IMR-90 (cell line): ENCODE data around the gene CHORDC1. TPM values are rescaled to one million over a fixed set of nuclear protein-coding genes. Genes with fewer than 3 reads are reported as not detected.
A peak's percentile ranks its signal among the peaks of the same experiment; 100 is the strongest.

Experiments
- ATAC-seq: fragments of 200-7000 bp; cut with Tn5 transposase; 2 replicates; pipeline ENCODE4 v1.9.1; 2020; ENCODE audit warnings: low read depth, mild to moderate bottlenecking, moderate library complexity
- BruUV-seq: library from RNA; stranded (reverse); fragments of 400-500 nt; replicated peaks from 2 replicates; lab custom pipeline; 2021; lab: Mats Ljungman, UMichigan
- CTCF ChIA-PET: fragments of 300-600 bp; formaldehyde crosslinking; extraction: SDS; loops from one replicate; lab custom pipeline; 2021; ENCODE audit warnings: antibody characterized with exemption; lab: Yijun Ruan, JAX
- POLR2A ChIA-PET: fragments of 300-600 bp; sonication (Branson Sonifier 250); formaldehyde crosslinking; loops from one replicate; lab custom pipeline; 2022; ENCODE audit warnings: antibody characterized with exemption; ENCODE audit not compliant: unreplicated experiment; lab: Charles Lee
- DNase-seq: peaks from one replicate; pipeline ENCODE4 v3.0.0; 2013
- H2AFZ ChIP-seq: replicated peaks from 2 replicates; pipeline ENCODE3; 2013; ENCODE audit warnings: low read length, mild to moderate bottlenecking; ENCODE audit not compliant: poor library complexity
- H2AK5ac ChIP-seq: 2 replicates; pipeline ENCODE4 v1.6.1; 2013; ENCODE audit warnings: low read depth, low read length, inconsistent platforms
- H2AK9ac ChIP-seq: replicated peaks from 2 replicates; pipeline ENCODE3; 2013; ENCODE audit warnings: mild to moderate bottlenecking, low read depth, low read length, moderate library complexity; ENCODE audit not compliant: poor library complexity
- H2BK120ac ChIP-seq: 2 replicates; pipeline ENCODE4 v1.6.1; 2013; ENCODE audit warnings: low read depth, low read length, inconsistent platforms
- H2BK15ac ChIP-seq: 3 replicates; pipeline ENCODE4 v1.6.1; 2013; ENCODE audit warnings: low read depth, low read length, inconsistent platforms
- H2BK20ac ChIP-seq: 2 replicates; pipeline ENCODE4 v1.6.1; 2013; ENCODE audit warnings: low read depth, mild to moderate bottlenecking, inconsistent platforms, low read length, moderate library complexity
- H2BK5ac ChIP-seq: 2 replicates; pipeline ENCODE4 v1.6.1; 2013; ENCODE audit warnings: mild to moderate bottlenecking, low read depth, low read length, inconsistent platforms; ENCODE audit not compliant: poor library complexity, severe bottlenecking
- H3K14ac ChIP-seq: replicated peaks from 2 replicates; pipeline ENCODE4 v1.6.1; 2013; ENCODE audit warnings: low read depth, low read length, inconsistent platforms
- H3K18ac ChIP-seq: 2 replicates; pipeline ENCODE4 v1.6.1; 2013; ENCODE audit warnings: low read depth, low read length, control low read depth
- H3K23ac ChIP-seq: 2 replicates; pipeline ENCODE4 v1.6.1; 2013; ENCODE audit warnings: low read depth, low read length, inconsistent platforms
- H3K27ac ChIP-seq: 2 replicates; pipeline ENCODE4 v1.5.1; 2013; ENCODE audit warnings: mild to moderate bottlenecking, control low read depth, low read length; ENCODE audit not compliant: insufficient read depth
- H3K27me3 ChIP-seq: 2 replicates; pipeline ENCODE4 v1.6.1; 2013; ENCODE audit warnings: low read length; ENCODE audit not compliant: control insufficient read depth, insufficient read depth
- H3K36me3 ChIP-seq: 2 replicates; pipeline ENCODE4 v1.6.1; 2013; ENCODE audit warnings: low read length, mixed read lengths; ENCODE audit not compliant: control insufficient read depth, insufficient read depth
- H3K4ac ChIP-seq: 2 replicates; pipeline ENCODE4 v1.6.1; 2013; ENCODE audit warnings: low read depth, low read length, inconsistent platforms
- H3K4me1 ChIP-seq: 2 replicates; pipeline ENCODE4 v1.6.1; 2013; ENCODE audit warnings: low read length, mixed read lengths; ENCODE audit not compliant: control insufficient read depth, insufficient read depth
- H3K4me2 ChIP-seq: 2 replicates; pipeline ENCODE4 v1.6.1; 2013; ENCODE audit warnings: low read depth, mild to moderate bottlenecking, control low read depth, low read length, moderate library complexity
- H3K4me3 ChIP-seq: 2 replicates; pipeline ENCODE4 v1.5.1; 2013; ENCODE audit warnings: low read depth, mild to moderate bottlenecking, control low read depth, low read length, moderate library complexity; ENCODE audit not compliant: insufficient read depth
- H3K56ac ChIP-seq: 2 replicates; pipeline ENCODE4 v1.6.1; 2013; ENCODE audit warnings: low read length, inconsistent platforms; ENCODE audit not compliant: insufficient read depth; ENCODE audit errors: extremely low read depth
- H3K79me1 ChIP-seq, 2 experiments: 2 replicates each; pipeline ENCODE4 v1.6.1; 2013; ENCODE audit warnings: low read length in 2 of 2, inconsistent platforms in 1 of 2, low read depth in 1 of 2
- H3K9ac ChIP-seq: 2 replicates; pipeline ENCODE4 v1.6.1; 2013; ENCODE audit warnings: low read depth, low read length, control low read depth
- H3K9me1 ChIP-seq: 2 replicates; pipeline ENCODE4 v1.6.1; 2013; ENCODE audit warnings: low read length, inconsistent platforms; ENCODE audit not compliant: insufficient read depth
- H3K9me3 ChIP-seq: 2 replicates; pipeline ENCODE4 v1.6.1; 2013; ENCODE audit warnings: low read length; ENCODE audit not compliant: control insufficient read depth, insufficient read depth
- H4K20me1 ChIP-seq: 2 replicates; pipeline ENCODE4 v1.6.1; 2013; ENCODE audit warnings: low read length, inconsistent platforms; ENCODE audit not compliant: insufficient read depth
- H4K5ac ChIP-seq: 2 replicates; pipeline ENCODE4 v1.6.1; 2013; ENCODE audit warnings: mild to moderate bottlenecking, low read depth, low read length, control low read depth
- H4K8ac ChIP-seq, 2 experiments: 2 replicates each; pipeline ENCODE4 v1.6.1; 2013; ENCODE audit warnings: low read depth in 2 of 2, low read length in 2 of 2, control low read depth in 1 of 2, inconsistent platforms in 1 of 2
- H4K91ac ChIP-seq: 2 replicates; pipeline ENCODE4 v1.6.1; 2013; ENCODE audit warnings: low read depth, low read length, inconsistent platforms; ENCODE audit not compliant: insufficient read depth
- BHLHE40 ChIP-seq: fragments of 150-350 bp; IDR thresholded peaks from 2 replicates; pipeline ENCODE4 v1.6.1; 2016; ENCODE audit warnings: mild to moderate bottlenecking, low read depth, low read length
- CEBPB ChIP-seq: IDR thresholded peaks from 2 replicates; pipeline ENCODE4 v1.6.1; 2012; ENCODE audit warnings: low read depth, low read length, improper control_type of control experiment
- CHD1 ChIP-seq: IDR thresholded peaks from 2 replicates; pipeline ENCODE4 v1.6.1; 2012; ENCODE audit warnings: low read depth, low read length, improper control_type of control experiment
- CTCF ChIP-seq: conservative IDR thresholded peaks from 2 replicates; pipeline ENCODE4 v1.5.1; 2012; ENCODE audit warnings: mild to moderate bottlenecking, low read depth, low read length, improper control_type of control experiment
- FOS ChIP-seq: fragments of 150-350 bp; IDR thresholded peaks from 2 replicates; pipeline ENCODE4 v1.6.1; 2016; ENCODE audit warnings: low read depth, low read length
- MAFK ChIP-seq: IDR thresholded peaks from 2 replicates; pipeline ENCODE4 v1.6.1; 2012; ENCODE audit warnings: low read depth, low read length, improper control_type of control experiment
- MAZ ChIP-seq: IDR thresholded peaks from 2 replicates; pipeline ENCODE4 v1.6.1; 2012; ENCODE audit warnings: low read depth, mild to moderate bottlenecking, low read length, improper control_type of control experiment, moderate library complexity, borderline replicate concordance
- MXI1 ChIP-seq: IDR thresholded peaks from 2 replicates; pipeline ENCODE4 v1.6.1; 2012; ENCODE audit warnings: low read depth, mild to moderate bottlenecking, low read length, moderate library complexity, borderline replicate concordance
- NFE2L2 ChIP-seq: fragments of 150-350 bp; IDR thresholded peaks from 2 replicates; pipeline ENCODE4 v1.6.1; 2016; ENCODE audit warnings: low read depth, mild to moderate bottlenecking, low read length
- POLR2A ChIP-seq: IDR thresholded peaks from 2 replicates; pipeline ENCODE4 v1.6.1; 2012; ENCODE audit warnings: mild to moderate bottlenecking, low read depth, low read length
- RAD21 ChIP-seq: IDR thresholded peaks from 2 replicates; pipeline ENCODE4 v1.6.1; 2012; ENCODE audit warnings: low read length, improper control_type of control experiment
- RCOR1 ChIP-seq: IDR thresholded peaks from 2 replicates; pipeline ENCODE4 v1.6.1; 2012; ENCODE audit warnings: mild to moderate bottlenecking, low read length, improper control_type of control experiment; ENCODE audit not compliant: insufficient replicate concordance
- RFX5 ChIP-seq: IDR thresholded peaks from 2 replicates; pipeline ENCODE4 v1.8.0; 2012; ENCODE audit warnings: low read depth, mild to moderate bottlenecking, low read length, moderate library complexity
- SMC3 ChIP-seq: fragments of 150-350 bp; IDR thresholded peaks from 2 replicates; pipeline ENCODE4 v1.6.1; 2016; ENCODE audit warnings: low read depth, mild to moderate bottlenecking, antibody characterized with exemption, low read length, moderate library complexity
- USF2 ChIP-seq: fragments of 150-350 bp; IDR thresholded peaks from 2 replicates; pipeline ENCODE4 v1.6.1; 2017; ENCODE audit warnings: mild to moderate bottlenecking, antibody characterized with exemption, low read length, low read depth
- WGBS, 2 experiments: methylation state at CpG; one replicate each; pipeline versions ENCODE4 v1.1.5 to v1.1.7; 2013; ENCODE audit warnings: missing lambda C conversion rate in 2 of 2; ENCODE audit not compliant: insufficient read length in 1 of 2; ENCODE audit errors: extremely low coverage in 2 of 2; 5-methylcytosine and 5-hydroxymethylcytosine counted together
- dilution Hi-C: fragments of 300-500 bp; cut with HindIII; formaldehyde crosslinking; loops from one replicate; pipeline ENCODE4 v1.14.3; 2018; ENCODE audit warnings: low sequenced_read_pairs; ENCODE audit not compliant: unreplicated experiment
- in situ Hi-C: fragments of 300-500 bp; cut with MboI; formaldehyde crosslinking; loops from 3 replicates; pipeline ENCODE4 v1.14.3; 2019; ENCODE audit warnings: low sequenced_read_pairs, inconsistent platforms, mixed read lengths
- intact Hi-C: fragments of 100-400 bp; cut with micrococcal nuclease; formaldehyde crosslinking; loops from 2 replicates; pipeline ENCODE4 v1.10.0; 2022
- polyA plus RNA-seq, 3 experiments: library from polyadenylated mRNA; depleted of rRNA; stranded (reverse); fragments of >200 nt; gene quantifications; 2 replicates each; pipeline ENCODE4 v1.2.3, GENCODE V29; 2012; ENCODE audit warnings: low replicate concordance in 1 of 3
- total RNA-seq: library from RNA; depleted of rRNA; stranded (reverse); fragments of >200 nt; gene quantifications from 2 replicates; pipeline ENCODE4 v1.2.3, GENCODE V29; 2012

CHORDC1 gene
- total and polyA plus RNA-seq, 2 of the 4 experiments (the other 2 are of a cell fraction), result 26.9 to 51.4 TPM

DNA sequence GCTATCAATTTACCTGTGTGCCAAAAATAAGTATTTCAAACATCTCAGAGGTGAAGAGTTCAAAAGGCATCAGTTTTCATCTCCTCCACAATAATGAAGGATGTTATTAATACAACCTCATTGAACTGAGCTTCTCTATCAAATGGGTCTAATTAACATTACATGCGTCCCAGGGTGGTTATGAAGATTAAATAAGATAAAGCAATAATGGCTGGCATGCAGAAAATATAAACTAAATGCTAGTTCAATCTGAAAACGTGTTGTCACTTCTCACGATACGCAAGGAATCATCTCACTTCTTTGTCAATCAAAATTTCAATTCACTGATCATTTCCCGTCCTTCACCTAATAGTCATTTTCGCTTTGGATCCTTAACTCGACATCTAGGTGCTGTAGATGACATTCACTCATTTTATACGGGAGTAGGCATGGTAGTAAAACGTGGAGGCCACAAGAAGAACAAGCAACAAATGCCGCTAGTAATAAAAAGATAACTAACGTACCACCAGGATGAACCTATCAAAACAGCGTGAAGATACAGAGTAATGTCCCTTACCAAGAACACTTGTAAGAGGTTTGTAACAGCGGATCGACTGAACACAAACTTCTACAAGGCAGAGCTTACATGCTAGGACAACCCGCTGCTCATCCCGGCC is 918 bp downstream of the CHORDC1 start:
- CTCF ChIA-PET, result no interaction called here
- 20% methylated on average over 1 of the region's 16 CpGs; no CpG with 5 or more reads in 1 of the 2 experiments for WGBS, 2 experiments
- peak; percentile 19; the same call in 1 of the 2 replicates for ATAC-seq

More for the DNA sequence above, 918 bp downstream of the CHORDC1 start:
- Histone ChIP-seq H2BK15ac (no peak overlapping the region), H4K5ac (no peak overlapping the region), H3K56ac (peak overlapping the region; percentile 87), H3K36me3 (no peaks in the 10 kb centered on the region), H3K9me1 (no peaks in the 10 kb centered on the region), H2AK9ac (peak overlapping the region; percentile 87), H2AK5ac (peak overlapping the region; percentile 43; the same call in 1 of the 2 replicates), H4K91ac (no peak overlapping the region; the same call in none of the 2 replicates), H3K4me3 (peak overlapping the region; percentile 97), H3K27me3 (no peaks in the 10 kb centered on the region), H3K4me1 (peaks cover 5% of the 10 kb centered on the region), H3K23ac (peak overlapping the region; percentile 95), H3K4me2 (peak overlapping the region; percentile 88), H2AFZ (peak overlapping the region; percentile 98), H4K20me1 (peaks cover 44% of the 10 kb centered on the region), H2BK5ac (peak overlapping the region; percentile 66), H2BK20ac (no peak overlapping the region), H3K18ac (no peak overlapping the region), H3K9me3 (no peaks in the 10 kb centered on the region), H3K9ac (peak overlapping the region; percentile 94), H2BK120ac (no peak overlapping the region), H3K79me1 (peaks cover 0 to 22% of the 10 kb centered on the region in 2 experiments; a peak in 2 of 4 replicates), H3K27ac (peak overlapping the region; percentile 79), H4K8ac (peak overlapping the region in 1 of 2 experiments; percentile 20; a peak in 1 of 4 replicates), H3K4ac (peak overlapping the region; percentile 80), H3K14ac (peak overlapping the region; percentile 82)
- in situ Hi-C loops (no loop called here), dilution Hi-C loops (no loop called here), intact Hi-C loops (no loop called here)
- TF ChIP-seq POLR2A (no peak), MAZ (no peak), BHLHE40 (no peak), CHD1 (no peak), RCOR1 (no peak), NFE2L2 (no peak), SMC3 (no peak), MAFK (no peak), CTCF (no peak), MXI1 (no peak), FOS (no peak), CEBPB (no peak), RAD21 (no peak), USF2 (no peak), RFX5 (no peak)
- no peak for DNase-seq
- TSS peak; percentile 54 for BruUV-seq
- POLR2A ChIA-PET, result no interaction called here
